Neutrophil (primary cell): ENCODE results near the gene DIRAS1.
A peak's percentile ranks its signal among the peaks of the same experiment; 100 is the strongest.

ENCODE experiments used
- H3K27ac ChIP-seq: fragments of 200-600 bp; sonication (generic); 2 replicates; pipeline ENCODE4 v1.5.1; 2016; ENCODE audit warnings: mild to moderate bottlenecking, moderate library complexity
- H3K27me3 ChIP-seq: fragments of 200-600 bp; sonication (generic); 2 replicates; pipeline ENCODE4 v1.6.0; 2016; ENCODE audit warnings: mild to moderate bottlenecking
- H3K36me3 ChIP-seq: fragments of 200-600 bp; sonication (generic); 2 replicates; pipeline ENCODE4 v1.5.1; 2017
- H3K4me1 ChIP-seq, 2 experiments: fragments of 200-600 bp in 1 of 2; sonication (generic) in 1 of 2; 1 replicate in 1 of 2; 2 replicates in 1 of 2; pipeline versions ENCODE4 v1.5.1 to v1.6.1; 2013 to 2016; ENCODE audit warnings: low read depth in 1 of 2, low read length in 1 of 2, mild to moderate bottlenecking in 1 of 2, moderate library complexity in 1 of 2; ENCODE audit not compliant: control insufficient read depth in 1 of 2, insufficient read depth in 1 of 2
- H3K4me3 ChIP-seq, 2 experiments: fragments of 200-600 bp in 1 of 2; sonication (generic) in 1 of 2; 1 replicate in 1 of 2; 2 replicates in 1 of 2; pipeline ENCODE4 v1.5.1; 2013 to 2016; ENCODE audit warnings: low read depth in 1 of 2, low read length in 1 of 2, mild to moderate bottlenecking in 1 of 2, moderate library complexity in 1 of 2
- H3K9me3 ChIP-seq: fragments of 200-600 bp; sonication (generic); 2 replicates; pipeline ENCODE4 v1.5.1; 2016
- TF ChIP-seq, protein P1 (sequence below): fragments of 200-600 bp; sonication (generic); IDR thresholded peaks from 2 replicates; pipeline ENCODE4 v1.5.1; 2016; ENCODE audit warnings: antibody characterized with exemption

DIRAS1 gene

GRCh38 chr19:2740314-2740656, 19.1 kb upstream of the DIRAS1 start:
- Histone ChIP-seq H3K4me3 (peak overlapping the region; percentile 70 to 80), H3K9me3 (no peaks in the 10 kb centered on the region), H3K27ac (peak overlapping the region; percentile 60), H3K4me1 (peaks cover 37 to 42% of the 10 kb centered on the region in 2 experiments), H3K36me3 (peaks cover 3% of the 10 kb centered on the region), H3K27me3 (peaks cover 50% of the 10 kb centered on the region)
- TF ChIP-seq, protein P1, sequence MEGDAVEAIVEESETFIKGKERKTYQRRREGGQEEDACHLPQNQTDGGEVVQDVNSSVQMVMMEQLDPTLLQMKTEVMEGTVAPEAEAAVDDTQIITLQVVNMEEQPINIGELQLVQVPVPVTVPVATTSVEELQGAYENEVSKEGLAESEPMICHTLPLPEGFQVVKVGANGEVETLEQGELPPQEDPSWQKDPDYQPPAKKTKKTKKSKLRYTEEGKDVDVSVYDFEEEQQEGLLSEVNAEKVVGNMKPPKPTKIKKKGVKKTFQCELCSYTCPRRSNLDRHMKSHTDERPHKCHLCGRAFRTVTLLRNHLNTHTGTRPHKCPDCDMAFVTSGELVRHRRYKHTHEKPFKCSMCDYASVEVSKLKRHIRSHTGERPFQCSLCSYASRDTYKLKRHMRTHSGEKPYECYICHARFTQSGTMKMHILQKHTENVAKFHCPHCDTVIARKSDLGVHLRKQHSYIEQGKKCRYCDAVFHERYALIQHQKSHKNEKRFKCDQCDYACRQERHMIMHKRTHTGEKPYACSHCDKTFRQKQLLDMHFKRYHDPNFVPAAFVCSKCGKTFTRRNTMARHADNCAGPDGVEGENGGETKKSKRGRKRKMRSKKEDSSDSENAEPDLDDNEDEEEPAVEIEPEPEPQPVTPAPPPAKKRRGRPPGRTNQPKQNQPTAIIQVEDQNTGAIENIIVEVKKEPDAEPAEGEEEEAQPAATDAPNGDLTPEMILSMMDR, result no peak

- H3K4me3 ChIP-seq, result peak within 1 kb of the TSS; percentile 70 to 80
- TF ChIP-seq, protein P1, result peak; percentile 58
- peaks cover 8% of the 10 kb centered on the region for H3K36me3 ChIP-seq
- H3K9me3 ChIP-seq, result no peaks in the 10 kb centered on the region
- H3K27me3 ChIP-seq, result peaks cover 46% of the 10 kb centered on the region
- peaks cover 37 to 42% of the 10 kb centered on the region in 2 experiments for H3K4me1 ChIP-seq
- H3K27ac ChIP-seq, result peak within 1 kb of the TSS; percentile 60
Observed at GRCh38 chr19:2739602-2740313, 18.6 kb upstream of the DIRAS1 start, which contains the start of gene SLC39A3. TSS of gene SLC39A3 (minus strand) at chr19:2740017. CDS start at chr19:2737257, 2,760 bp downstream.

- H3K27ac ChIP-seq, result peak overlapping the region; percentile 70
- peak overlapping the region; percentile 13 to 32 for H3K4me3 ChIP-seq
- H3K4me1 ChIP-seq, result peaks cover 37 to 42% of the 10 kb centered on the region in 2 experiments
- peaks cover 17% of the 10 kb centered on the region for H3K27me3 ChIP-seq
- peaks cover 39% of the 10 kb centered on the region for H3K36me3 ChIP-seq
- TF ChIP-seq, protein P1, result no peak
- no peaks in the 10 kb centered on the region for H3K9me3 ChIP-seq
Observed at GRCh38 chr19:2736550-2737190, 15.5 kb upstream of the DIRAS1 start.

- H3K27ac ChIP-seq, result no peak overlapping the region
- peaks cover 37 to 42% of the 10 kb centered on the region in 2 experiments for H3K4me1 ChIP-seq
- peaks cover 51% of the 10 kb centered on the region for H3K36me3 ChIP-seq
- H3K9me3 ChIP-seq, result no peaks in the 10 kb centered on the region
- H3K4me3 ChIP-seq, result no peak overlapping the region
- TF ChIP-seq, protein P1, result no peak
- H3K27me3 ChIP-seq, result peaks cover 4% of the 10 kb centered on the region
Observed at GRCh38 chr19:2735374-2735773, 14.2 kb upstream of the DIRAS1 start.

DNA sequence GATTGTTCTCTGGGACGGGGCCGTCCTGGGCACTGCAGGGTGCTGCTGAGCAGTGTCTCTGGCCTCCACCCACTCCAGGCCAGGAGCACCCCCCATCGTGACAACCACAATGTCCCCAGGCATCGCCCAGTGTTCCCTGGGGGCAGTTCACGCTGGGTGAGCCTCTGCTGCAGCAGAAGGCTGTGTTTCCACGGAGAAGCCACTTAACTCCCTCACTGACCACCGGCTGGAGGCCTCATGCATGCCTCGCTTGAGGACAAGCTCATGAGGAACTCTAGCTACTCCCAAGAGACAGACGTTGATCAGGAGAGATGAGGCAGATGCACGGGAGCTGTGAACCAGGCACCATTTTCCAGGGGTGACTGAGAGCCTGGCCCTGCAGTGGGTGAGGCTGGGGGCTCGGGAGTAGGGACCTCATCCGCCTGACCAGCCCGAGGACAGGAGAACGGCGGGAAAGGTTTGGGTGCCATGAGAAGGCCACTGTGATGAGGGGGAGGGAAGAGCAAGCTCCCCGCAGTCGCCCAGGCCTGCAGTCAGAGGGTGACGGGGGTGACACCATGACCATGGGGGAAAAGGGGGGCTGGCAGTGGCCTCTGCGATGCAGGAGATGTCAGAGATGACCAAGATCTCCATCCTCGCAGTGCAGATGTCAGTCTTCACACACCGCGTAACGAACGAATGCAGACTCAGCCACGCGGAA, 13.6 kb upstream of the DIRAS1 start:
- Histone ChIP-seq H3K9me3 (no peaks in the 10 kb centered on the region), H3K27ac (no peak overlapping the region), H3K27me3 (no peaks in the 10 kb centered on the region), H3K4me1 (peaks cover 33 to 36% of the 10 kb centered on the region in 2 experiments), H3K36me3 (peaks cover 51% of the 10 kb centered on the region), H3K4me3 (no peak overlapping the region)
- TF ChIP-seq, protein P1, result no peak
